GM21723 (cell line): ENCODE measurements around the gene KLF5.
"Not testable (repeated sequence)": the region's sequence is repeated elsewhere in the genome, so short reads cannot be mapped to it uniquely, and the experiment has no call there.

Source experiments
- ATAC-seq: cut with Tn5 transposase; IDR thresholded peaks from one replicate; pipeline ENCODE4 v1.9.1; 2021; ENCODE audit warnings: mild to moderate bottlenecking, moderate library complexity; ENCODE audit not compliant: unreplicated experiment

KLF5 gene

GRCh38 chr13:73058736-73059459, at the start of gene KLF5:
KLF5 (plus strand) TSS chr13:73059005; CDS start chr13:73059328, 323 bp downstream.
- peak; percentile 98 for ATAC-seq

GRCh38 chr13:73011751-73012150, 47.1 kb upstream of the KLF5 start:
- no peak for ATAC-seq

DNA sequence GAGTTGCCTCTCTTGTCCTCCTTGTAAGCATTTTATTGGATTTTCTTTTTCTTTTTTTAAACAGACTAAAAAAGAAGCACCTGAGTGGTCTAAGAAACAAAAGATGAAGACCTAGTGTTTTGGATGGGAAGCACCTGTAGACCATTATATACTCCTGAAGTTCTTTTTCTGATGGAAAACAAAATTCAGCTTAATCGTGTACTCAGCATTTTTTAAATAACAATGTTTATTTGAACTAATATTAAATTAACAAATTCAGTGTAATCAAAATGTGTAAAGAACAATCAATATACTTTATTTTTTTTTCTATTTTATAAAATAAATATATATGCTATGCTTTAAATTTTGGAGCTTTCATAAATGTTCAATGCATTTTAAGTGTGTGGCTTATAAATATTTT, 43.0 kb upstream of the KLF5 start:
- ATAC-seq: no peak

- no peak for ATAC-seq
Observed at GRCh38 chr13:73018336-73018735, 40.5 kb upstream of the KLF5 start.

GRCh38 chr13:73025217-73026012, 33.4 kb upstream of the KLF5 start:
- no peak for ATAC-seq

GRCh38 chr13:73034901-73035300, 23.9 kb upstream of the KLF5 start:
- no peak for ATAC-seq

- ATAC-seq: no peak
Observed at GRCh38 chr13:73035660-73036059, 23.1 kb upstream of the KLF5 start.

GRCh38 chr13:73036566-73036965, 22.2 kb upstream of the KLF5 start:
- no peak for ATAC-seq

DNA sequence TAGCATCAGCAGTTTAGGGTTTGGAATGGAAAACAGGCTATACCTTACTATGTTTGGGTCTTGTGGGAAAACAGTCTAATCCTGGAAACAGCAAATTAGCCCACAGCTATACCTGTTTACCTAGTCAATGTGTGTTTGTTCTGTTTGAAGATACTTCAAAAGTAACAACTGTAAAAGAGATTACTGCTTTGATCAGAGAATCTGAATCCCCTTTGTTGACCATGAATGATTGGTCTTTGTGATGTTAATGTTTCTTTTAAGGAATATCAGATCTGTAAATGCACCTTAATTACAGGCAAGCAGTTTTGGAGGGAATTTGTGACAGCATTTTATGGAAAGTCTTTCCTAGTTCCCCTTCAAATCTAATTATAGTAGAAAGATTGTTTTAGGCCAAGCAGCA, 20.7 kb upstream of the KLF5 start:
- ATAC-seq: no peak

DNA sequence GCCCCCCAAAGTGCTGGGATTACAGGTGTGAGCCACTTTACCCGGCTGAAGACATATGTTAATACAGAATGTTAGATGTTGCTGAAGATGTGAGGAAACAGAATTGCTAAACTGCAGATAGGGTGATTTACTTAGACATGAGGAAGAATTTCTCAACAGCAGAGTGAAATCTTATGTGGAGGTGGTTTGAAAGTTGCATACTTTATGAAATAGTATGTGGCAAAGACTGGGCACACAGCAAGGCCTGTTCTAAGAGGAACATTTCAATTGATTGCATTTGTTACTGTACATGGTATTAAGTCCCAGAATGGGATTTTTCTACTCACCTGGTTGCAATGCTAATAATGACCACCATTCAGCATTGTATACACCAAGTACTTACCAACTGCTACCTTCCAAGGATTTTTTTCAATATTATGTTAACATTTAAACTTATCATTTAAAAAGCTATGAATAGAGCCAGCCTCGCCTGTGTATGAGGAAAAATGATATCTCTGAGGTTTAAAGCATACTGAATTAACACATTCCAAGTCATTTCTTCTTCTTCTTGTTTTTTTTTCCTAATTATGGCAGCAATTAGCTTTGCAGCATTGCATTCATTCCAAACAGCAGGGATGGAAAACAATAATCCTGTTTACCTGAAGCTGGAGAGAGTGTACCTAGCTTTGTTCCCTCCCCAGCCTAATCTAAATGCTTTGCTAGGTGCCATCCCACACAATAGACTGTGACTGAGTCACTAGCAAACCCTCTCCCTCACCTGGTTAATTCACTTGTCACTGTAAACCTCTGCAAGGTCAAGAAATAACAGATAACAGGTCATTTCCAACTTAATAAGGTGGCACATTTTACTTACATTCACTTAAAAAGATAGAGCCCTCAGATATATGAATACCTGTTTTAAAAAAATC, 19.4 kb upstream of the KLF5 start:
- no peak for ATAC-seq

DNA sequence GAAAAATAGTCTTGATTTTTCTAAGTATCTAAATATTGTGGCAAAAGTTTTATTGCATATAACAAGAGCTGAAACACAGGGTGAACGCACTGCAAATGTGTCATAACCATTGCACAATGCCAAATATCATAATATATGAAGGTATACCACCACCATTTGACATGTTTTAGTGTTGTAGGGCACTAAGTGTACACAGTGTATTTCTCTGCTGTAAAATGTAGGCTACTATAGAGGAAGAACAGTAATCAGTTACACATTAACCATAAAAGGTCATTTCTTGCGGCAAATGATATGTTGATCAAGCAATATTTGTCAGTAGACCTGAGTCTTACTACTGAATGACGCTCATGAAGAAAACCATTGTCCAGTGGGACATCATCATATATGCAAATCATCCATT, 18.3 kb upstream of the KLF5 start:
- no peak for ATAC-seq

GRCh38 chr13:73040968-73041596, 17.7 kb upstream of the KLF5 start:
- ATAC-seq: no peak

- no peak for ATAC-seq
Observed at GRCh38 chr13:73045031-73045430, 13.8 kb upstream of the KLF5 start.

DNA sequence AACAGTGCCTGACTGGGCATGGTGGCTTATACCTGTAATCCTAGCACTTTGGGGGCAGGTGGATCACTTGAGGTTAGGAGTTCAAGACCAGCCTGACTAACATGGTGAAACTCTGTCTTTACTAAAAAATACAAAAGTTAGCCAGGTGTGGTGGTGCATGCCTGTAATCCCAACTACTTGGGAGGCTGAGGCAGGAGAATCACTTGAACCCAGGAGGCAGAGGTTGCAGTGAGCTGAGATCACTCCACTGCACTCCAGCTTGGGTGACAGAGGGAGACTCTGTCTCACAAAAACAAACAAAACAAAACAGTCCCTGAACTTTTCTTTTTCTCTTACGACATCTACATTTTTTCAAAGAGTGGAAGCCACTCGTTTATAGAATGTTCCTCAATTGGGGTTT, 10.2 kb upstream of the KLF5 start:
- not testable (repeated sequence) for ATAC-seq

DNA sequence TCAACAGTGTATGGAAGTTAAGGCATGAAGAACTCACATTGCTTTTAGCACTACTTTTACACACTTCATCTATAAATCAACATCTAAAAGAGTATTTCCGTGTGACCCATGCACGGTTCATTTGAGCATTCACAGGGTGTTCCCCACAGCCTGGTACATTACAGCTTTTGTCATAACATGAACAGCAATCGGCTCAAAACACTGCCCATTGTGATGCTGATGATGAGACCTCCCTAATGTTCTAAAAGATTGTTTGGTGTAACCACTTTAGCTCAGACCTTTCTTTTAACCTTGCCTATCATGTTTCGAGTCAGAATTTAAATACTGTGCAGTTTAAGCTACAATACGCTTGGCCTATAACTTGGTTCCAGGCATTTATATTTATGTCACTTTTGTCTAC, 4.1 kb upstream of the KLF5 start:
- no peak for ATAC-seq

- no peak for ATAC-seq
Observed at GRCh38 chr13:73055813-73056564, 2.8 kb upstream of the KLF5 start.

GRCh38 chr13:73056565-73056962, 2.2 kb upstream of the KLF5 start:
- no peak for ATAC-seq

GRCh38 chr13:73057284-73058063, 1.3 kb upstream of the KLF5 start:
- no peak for ATAC-seq

- no peak for ATAC-seq
Observed at GRCh38 chr13:73058064-73058313, 816 bp upstream of the KLF5 start.

GRCh38 chr13:73058432-73058735, 421 bp upstream of the KLF5 start:
- peak; percentile 27 for ATAC-seq
